ENCODE results near the gene PKP2. TPM values are rescaled to one million over a fixed set of nuclear protein-coding genes. Genes with fewer than 3 reads are reported as not detected.

PKP2 gene
- polyA plus RNA-seq, 1 experiment: 0.02 TPM

- CTCF ChIA-PET: no interaction called here
Observed at GRCh38 chr12:32854097-32854496, 42.5 kb downstream of the PKP2 start.

GRCh38 chr12:32847287-32847686 is 49.3 kb downstream of the PKP2 start:
- ChIA-PET POLR2A (no interaction called here), CTCF (no interaction called here)
- H3K27ac ChIP-seq (ENCODE audit: low read depth, low read length): no peak overlapping the region
- H3K4me3 ChIP-seq (ENCODE audit: low read depth, low read length): no peak overlapping the region
- H3K9me3 ChIP-seq (ENCODE audit: control insufficient read depth, insufficient read depth, low read length): peaks cover 9% of the 10 kb centered on the region; the same call in 1 of the 2 replicates
- no peak for TF ChIP-seq CTCF (IDR thresholded peaks at IDR 0.05; ENCODE audit: low read depth, low read length)
- no peak for DNase-seq (ENCODE audit: low read depth, low spot score)
- H3K27me3 ChIP-seq (ENCODE audit: control insufficient read depth, insufficient read depth, low read length): no peaks in the 10 kb centered on the region

More at GRCh38 chr12:32854097-32854496, 42.5 kb downstream of the PKP2 start:
- Histone ChIP-seq H3K9me3 (ENCODE audit: control insufficient read depth, insufficient read depth, low read length) (peaks cover 7% of the 10 kb centered on the region), H3K4me3 (ENCODE audit: low read depth, low read length) (no peak overlapping the region), H3K27me3 (ENCODE audit: control insufficient read depth, insufficient read depth, low read length) (no peaks in the 10 kb centered on the region), H3K27ac (ENCODE audit: low read depth, low read length) (no peak overlapping the region)
- POLR2A ChIA-PET: no interaction called here
- no peak for TF ChIP-seq CTCF (IDR thresholded peaks at IDR 0.05; ENCODE audit: low read depth, low read length)
- DNase-seq (ENCODE audit: low read depth, low spot score): no peak

- POLR2A ChIA-PET: no interaction called here
Observed at GRCh38 chr12:32846053-32846452, 50.5 kb downstream of the PKP2 start.

GRCh38 chr12:32843528-32844095 is 53.0 kb downstream of the PKP2 start:
- no peak for TF ChIP-seq CTCF (IDR thresholded peaks at IDR 0.05; ENCODE audit: low read depth, low read length)
- no peaks in the 10 kb centered on the region for H3K27me3 ChIP-seq (ENCODE audit: control insufficient read depth, insufficient read depth, low read length)
- H3K9me3 ChIP-seq (ENCODE audit: control insufficient read depth, insufficient read depth, low read length): peaks cover 9% of the 10 kb centered on the region; the same call in 1 of the 2 replicates
- CTCF ChIA-PET: no interaction called here
- POLR2A ChIA-PET: no interaction called here
- no peak for DNase-seq (ENCODE audit: low read depth, low spot score)
- H3K4me3 ChIP-seq (ENCODE audit: low read depth, low read length): no peak overlapping the region
- no peak overlapping the region for H3K27ac ChIP-seq (ENCODE audit: low read depth, low read length)

More at GRCh38 chr12:32846053-32846452, 50.5 kb downstream of the PKP2 start:
- TF ChIP-seq CTCF (IDR thresholded peaks at IDR 0.05; ENCODE audit: low read depth, low read length): no peak
- H3K4me3 ChIP-seq (ENCODE audit: low read depth, low read length): no peak overlapping the region
- H3K27me3 ChIP-seq (ENCODE audit: control insufficient read depth, insufficient read depth, low read length): no peaks in the 10 kb centered on the region
- CTCF ChIA-PET: no interaction called here
- no peak overlapping the region for H3K27ac ChIP-seq (ENCODE audit: low read depth, low read length)
- no peak for DNase-seq (ENCODE audit: low read depth, low spot score)
- peaks cover 9% of the 10 kb centered on the region; the same call in 1 of the 2 replicates for H3K9me3 ChIP-seq (ENCODE audit: control insufficient read depth, insufficient read depth, low read length)

GRCh38 chr12:32841061-32841460 is 55.5 kb downstream of the PKP2 start:
- no peak for TF ChIP-seq CTCF (IDR thresholded peaks at IDR 0.05; ENCODE audit: low read depth, low read length)
- CTCF ChIA-PET: no interaction called here
- H3K27me3 ChIP-seq (ENCODE audit: control insufficient read depth, insufficient read depth, low read length): no peaks in the 10 kb centered on the region
- no peak overlapping the region for H3K4me3 ChIP-seq (ENCODE audit: low read depth, low read length)
- H3K9me3 ChIP-seq (ENCODE audit: control insufficient read depth, insufficient read depth, low read length): peaks cover 7% of the 10 kb centered on the region; the same call in 1 of the 2 replicates
- DNase-seq (ENCODE audit: low read depth, low spot score): no peak
- POLR2A ChIA-PET: no interaction called here
- no peak overlapping the region for H3K27ac ChIP-seq (ENCODE audit: low read depth, low read length)

All from AG04450 (cell line).